ENCODE measurements around the gene IDUA. TPM values are rescaled to one million over a fixed set of nuclear protein-coding genes. Genes with fewer than 3 reads are reported as not detected.

Gene IDUA
- total RNA-seq, 8 experiments from 2014 or later: 0.88 to 17.4 (median 5.0) TPM

GRCh38 chr4:966266-967112 is 20.4 kb upstream of the IDUA start:
- Histone ChIP-seq H3K27ac (no peak overlapping the region), H3K4me1 (replicated peaks in 1 of 2) (peaks cover 4 to 7% of the 10 kb centered on the region in 2 donors), H3K4me3 (no peak overlapping the region)
- ATAC-seq (replicated peaks in 6 of 8): no peak
- in situ Hi-C loops (cut with MboI; ENCODE audit: low pct_unique_long_range_greater_than_20kb in 2 of 9, low sequenced_read_pairs in 9 of 9, unreplicated experiment in 9 of 9): no loop called here
- 78 to 100% (median 100%) methylated on average over 1 to 9 of the region's 48 CpGs; no CpG with 5 or more reads in 5 of the 10 experiments for WGBS, 10 experiments

GRCh38 chr4:967113-968104 is 19.4 kb upstream of the IDUA start:
- peak overlapping the region in 1 of 5 donors; percentile 0 for H3K4me3 ChIP-seq
- in situ Hi-C loops (cut with MboI; ENCODE audit: low pct_unique_long_range_greater_than_20kb in 2 of 9, low sequenced_read_pairs in 9 of 9, unreplicated experiment in 9 of 9): no loop called here

GRCh38 chr4:968221-968620 is 18.6 kb upstream of the IDUA start:
- Histone ChIP-seq H3K27ac (no peak overlapping the region), H3K4me1 (replicated peaks in 1 of 2) (peaks cover 13 to 17% of the 10 kb centered on the region in 2 donors), H3K4me3 (no peak overlapping the region)
- in situ Hi-C loops (cut with MboI; ENCODE audit: low pct_unique_long_range_greater_than_20kb in 2 of 9, low sequenced_read_pairs in 9 of 9, unreplicated experiment in 9 of 9): no loop called here
- no peak for ATAC-seq (replicated peaks in 6 of 8)
- WGBS, 10 experiments: no CpG with 5 or more reads among the region's 24 CpGs

More at GRCh38 chr4:967113-968104, 19.4 kb upstream of the IDUA start:
- Histone ChIP-seq H3K27ac (no peak overlapping the region), H3K4me1 (replicated peaks in 1 of 2) (peaks cover 11 to 14% of the 10 kb centered on the region in 2 donors)
- 14% methylated on average over 7 of the region's 76 CpGs; no CpG with 5 or more reads in 9 of the 10 experiments for WGBS, 10 experiments
- peak in 1 of 8 experiments; percentile 11 for ATAC-seq (replicated peaks in 6 of 8)

- no peak overlapping the region for H3K27ac ChIP-seq
- 45 to 93% (median 50%) methylated on average over 3 to 12 of the region's 23 CpGs; no CpG with 5 or more reads in 6 of the 10 experiments for WGBS, 10 experiments
- in situ Hi-C loops (cut with MboI; ENCODE audit: low pct_unique_long_range_greater_than_20kb in 2 of 9, low sequenced_read_pairs in 9 of 9, unreplicated experiment in 9 of 9): no loop called here
- peaks cover 13 to 17% of the 10 kb centered on the region in 2 donors for H3K4me1 ChIP-seq (replicated peaks in 1 of 2)
- ATAC-seq (replicated peaks in 6 of 8): peak in 2 of 8 experiments; percentile 6 to 9
- H3K4me3 ChIP-seq: no peak overlapping the region
Measured at GRCh38 chr4:968621-969394, 18.0 kb upstream of the IDUA start.

- WGBS, 10 experiments: 36 to 100% (median 65%) methylated on average over 3 to 6 of the region's 25 CpGs; no CpG with 5 or more reads in 2 of the 10 experiments
- peaks cover 13 to 17% of the 10 kb centered on the region in 2 donors for H3K4me1 ChIP-seq (replicated peaks in 1 of 2)
- no peak overlapping the region for H3K4me3 ChIP-seq
- ATAC-seq (replicated peaks in 6 of 8): no peak
- H3K27ac ChIP-seq: no peak overlapping the region
- in situ Hi-C loops (cut with MboI; ENCODE audit: low pct_unique_long_range_greater_than_20kb in 2 of 9, low sequenced_read_pairs in 9 of 9, unreplicated experiment in 9 of 9): no loop called here
Measured at GRCh38 chr4:970046-970745, 16.6 kb upstream of the IDUA start.

GRCh38 chr4:970854-971520 is 15.9 kb upstream of the IDUA start:
- 56 to 93% (median 60%) methylated on average over 1 to 7 of the region's 17 CpGs; no CpG with 5 or more reads in 4 of the 10 experiments for WGBS, 10 experiments
- in situ Hi-C loops (cut with MboI; ENCODE audit: low pct_unique_long_range_greater_than_20kb in 2 of 9, low sequenced_read_pairs in 9 of 9, unreplicated experiment in 9 of 9): no loop called here
- no peak for ATAC-seq (replicated peaks in 6 of 8)
- no peak overlapping the region for H3K27ac ChIP-seq
- peaks cover 13 to 17% of the 10 kb centered on the region in 2 donors for H3K4me1 ChIP-seq (replicated peaks in 1 of 2)
- no peak overlapping the region for H3K4me3 ChIP-seq

- Histone ChIP-seq H3K4me3 (peak overlapping the region; percentile 53 to 94 (median 60)), H3K4me1 (replicated peaks in 1 of 2) (peaks cover 13 to 17% of the 10 kb centered on the region in 2 donors), H3K27ac (no peak overlapping the region)
- ATAC-seq (replicated peaks in 6 of 8): no peak
- in situ Hi-C loops (cut with MboI; ENCODE audit: low pct_unique_long_range_greater_than_20kb in 2 of 9, low sequenced_read_pairs in 9 of 9, unreplicated experiment in 9 of 9): no loop called here
- 40 to 81% (median 70%) methylated on average over 2 to 5 of the region's 24 CpGs; no CpG with 5 or more reads in 7 of the 10 experiments for WGBS, 10 experiments
Measured at GRCh38 chr4:971666-972500, 15.0 kb upstream of the IDUA start.

GRCh38 chr4:972651-973424 is 14.0 kb upstream of the IDUA start:
- Histone ChIP-seq H3K27ac (no peak overlapping the region), H3K4me1 (replicated peaks in 1 of 2) (peaks cover 10 to 13% of the 10 kb centered on the region in 2 donors), H3K4me3 (peak overlapping the region; percentile 53 to 94 (median 60))
- WGBS, 10 experiments: 0% methylated on average over 1 of the region's 65 CpGs; no CpG with 5 or more reads in 9 of the 10 experiments
- peak; percentile 41 to 65 (median 55) for ATAC-seq (replicated peaks in 6 of 8)
- in situ Hi-C loops (cut with MboI; ENCODE audit: low pct_unique_long_range_greater_than_20kb in 2 of 9, low sequenced_read_pairs in 9 of 9, unreplicated experiment in 9 of 9): no loop called here

- no peak within 1 kb of the TSS for H3K27ac ChIP-seq
- H3K4me1 ChIP-seq (replicated peaks in 1 of 2): peaks cover 10 to 12% of the 10 kb centered on the region in 2 donors
- ATAC-seq (replicated peaks in 6 of 8): peak; percentile 74 to 89 (median 86)
- 49 to 80% methylated on average over 6 to 10 of the region's 123 CpGs; no CpG with 5 or more reads in 8 of the 10 experiments for WGBS, 10 experiments
- in situ Hi-C loops (cut with MboI; ENCODE audit: low pct_unique_long_range_greater_than_20kb in 2 of 9, low sequenced_read_pairs in 9 of 9, unreplicated experiment in 9 of 9): no loop called here
- peak within 1 kb of the TSS; percentile 53 to 94 (median 60) for H3K4me3 ChIP-seq
Measured at GRCh38 chr4:973431-974397, 13.1 kb upstream of the IDUA start, which contains the start of gene DGKQ. DGKQ (minus strand) TSS chr4:973569; CDS start chr4:973482, 87 bp downstream.

All from motor neuron (in vitro differentiated cells).